GM23338 (cell line): ENCODE measurements around the gene ERC2.

ENCODE experiments used
- CREB1 ChIP-seq: fragments of 250-450 bp; sonication (Bioruptor Pico); IDR thresholded peaks from 2 replicates; pipeline ENCODE4 v1.5.0; 2020; ENCODE audit warnings: low read depth, mild to moderate bottlenecking, moderate library complexity
- EZH2 ChIP-seq: fragments of 200-600 bp; sonication (generic); IDR thresholded peaks from one replicate; pipeline ENCODE4 v1.8.0; 2017; ENCODE audit warnings: antibody characterized with exemption, mild to moderate bottlenecking, low read depth; ENCODE audit not compliant: unreplicated experiment
- EZH2phosphoT487 ChIP-seq: fragments of 200-600 bp; sonication (generic); IDR thresholded peaks from one replicate; pipeline ENCODE4 v1.8.1; 2018; ENCODE audit warnings: antibody characterized with exemption; ENCODE audit not compliant: unreplicated experiment
- JUNB ChIP-seq: IDR thresholded peaks from one replicate; pipeline ENCODE4 v1.6.1; 2016; ENCODE audit warnings: antibody characterized with exemption; ENCODE audit not compliant: unreplicated experiment
- NANOG ChIP-seq: IDR thresholded peaks from 2 replicates; pipeline ENCODE4 v1.6.1; 2016; ENCODE audit warnings: antibody characterized with exemption, borderline replicate concordance
- POLR2AphosphoS5 ChIP-seq: IDR thresholded peaks from 2 replicates; pipeline ENCODE4 v1.6.1; 2016; ENCODE audit warnings: antibody characterized with exemption, low read depth
- STAT1 ChIP-seq: IDR thresholded peaks from one replicate; pipeline ENCODE4 v1.6.1; 2016; ENCODE audit warnings: antibody characterized with exemption; ENCODE audit not compliant: unreplicated experiment
- ZNF331 ChIP-seq: fragments of 250-450 bp; sonication (Bioruptor Pico); IDR thresholded peaks from 2 replicates; pipeline ENCODE4 v1.5.0; 2020; ENCODE audit warnings: low read depth, mild to moderate bottlenecking, moderate library complexity
- TF ChIP-seq, protein P1 (sequence below), 2 experiments: fragments of 200-600 bp in 1 of 2; sonication (generic) in 1 of 2; conservative IDR thresholded peaks; 2 replicates each; pipeline versions ENCODE4 v1.5.1 to v1.6.1; 2016 to 2017; ENCODE audit warnings: antibody characterized with exemption in 2 of 2, low read depth in 2 of 2, mild to moderate bottlenecking in 2 of 2, moderate library complexity in 1 of 2
- TF ChIP-seq, protein P2 (sequence below): IDR thresholded peaks from one replicate; pipeline ENCODE4 v1.6.1; 2018; ENCODE audit warnings: antibody characterized with exemption; ENCODE audit not compliant: unreplicated experiment
- TF ChIP-seq, protein P3 (sequence below): IDR thresholded peaks from 2 replicates; pipeline ENCODE4 v1.6.1; 2016; ENCODE audit warnings: antibody characterized with exemption
- TF ChIP-seq, protein P4 (sequence below): fragments of 250-450 bp; sonication (Bioruptor Pico); IDR thresholded peaks from 2 replicates; pipeline ENCODE4 v1.5.0; 2020; ENCODE audit warnings: mild to moderate bottlenecking, moderate library complexity

DNA sequence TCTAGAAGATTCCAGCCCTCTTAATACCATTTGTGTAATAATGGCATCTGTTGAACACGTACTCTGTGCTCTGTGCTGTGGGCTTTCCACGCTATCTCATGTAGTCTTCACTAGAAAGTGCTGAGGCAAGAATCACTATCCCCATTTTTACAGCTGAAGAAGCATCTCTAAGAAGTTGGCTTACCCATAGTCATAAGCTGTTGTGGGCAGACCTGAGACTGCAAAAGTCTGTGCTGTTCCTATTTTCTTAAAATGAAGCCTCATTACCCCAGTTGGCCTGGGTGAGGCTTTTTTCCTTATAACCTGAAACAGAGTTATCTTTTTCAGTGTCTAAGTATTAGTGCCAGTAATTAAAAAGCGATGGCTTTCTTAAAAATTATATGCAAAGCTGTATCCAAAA, 58.5 kb downstream of the ERC2 start:
- TF ChIP-seq POLR2AphosphoS5 (no peak), EZH2phosphoT487 (no peak), EZH2 (no peak), NANOG (no peak), CREB1 (CRISPR knock-in tag) (no peak), JUNB (no peak), ZNF331 (CRISPR knock-in tag) (no peak), STAT1 (no peak)
- TF ChIP-seq, protein P1, sequence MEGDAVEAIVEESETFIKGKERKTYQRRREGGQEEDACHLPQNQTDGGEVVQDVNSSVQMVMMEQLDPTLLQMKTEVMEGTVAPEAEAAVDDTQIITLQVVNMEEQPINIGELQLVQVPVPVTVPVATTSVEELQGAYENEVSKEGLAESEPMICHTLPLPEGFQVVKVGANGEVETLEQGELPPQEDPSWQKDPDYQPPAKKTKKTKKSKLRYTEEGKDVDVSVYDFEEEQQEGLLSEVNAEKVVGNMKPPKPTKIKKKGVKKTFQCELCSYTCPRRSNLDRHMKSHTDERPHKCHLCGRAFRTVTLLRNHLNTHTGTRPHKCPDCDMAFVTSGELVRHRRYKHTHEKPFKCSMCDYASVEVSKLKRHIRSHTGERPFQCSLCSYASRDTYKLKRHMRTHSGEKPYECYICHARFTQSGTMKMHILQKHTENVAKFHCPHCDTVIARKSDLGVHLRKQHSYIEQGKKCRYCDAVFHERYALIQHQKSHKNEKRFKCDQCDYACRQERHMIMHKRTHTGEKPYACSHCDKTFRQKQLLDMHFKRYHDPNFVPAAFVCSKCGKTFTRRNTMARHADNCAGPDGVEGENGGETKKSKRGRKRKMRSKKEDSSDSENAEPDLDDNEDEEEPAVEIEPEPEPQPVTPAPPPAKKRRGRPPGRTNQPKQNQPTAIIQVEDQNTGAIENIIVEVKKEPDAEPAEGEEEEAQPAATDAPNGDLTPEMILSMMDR (conservative IDR thresholded peaks at IDR 0.05; ENCODE audit: low read depth in 2 of 2): no peak
- TF ChIP-seq, protein P2, sequence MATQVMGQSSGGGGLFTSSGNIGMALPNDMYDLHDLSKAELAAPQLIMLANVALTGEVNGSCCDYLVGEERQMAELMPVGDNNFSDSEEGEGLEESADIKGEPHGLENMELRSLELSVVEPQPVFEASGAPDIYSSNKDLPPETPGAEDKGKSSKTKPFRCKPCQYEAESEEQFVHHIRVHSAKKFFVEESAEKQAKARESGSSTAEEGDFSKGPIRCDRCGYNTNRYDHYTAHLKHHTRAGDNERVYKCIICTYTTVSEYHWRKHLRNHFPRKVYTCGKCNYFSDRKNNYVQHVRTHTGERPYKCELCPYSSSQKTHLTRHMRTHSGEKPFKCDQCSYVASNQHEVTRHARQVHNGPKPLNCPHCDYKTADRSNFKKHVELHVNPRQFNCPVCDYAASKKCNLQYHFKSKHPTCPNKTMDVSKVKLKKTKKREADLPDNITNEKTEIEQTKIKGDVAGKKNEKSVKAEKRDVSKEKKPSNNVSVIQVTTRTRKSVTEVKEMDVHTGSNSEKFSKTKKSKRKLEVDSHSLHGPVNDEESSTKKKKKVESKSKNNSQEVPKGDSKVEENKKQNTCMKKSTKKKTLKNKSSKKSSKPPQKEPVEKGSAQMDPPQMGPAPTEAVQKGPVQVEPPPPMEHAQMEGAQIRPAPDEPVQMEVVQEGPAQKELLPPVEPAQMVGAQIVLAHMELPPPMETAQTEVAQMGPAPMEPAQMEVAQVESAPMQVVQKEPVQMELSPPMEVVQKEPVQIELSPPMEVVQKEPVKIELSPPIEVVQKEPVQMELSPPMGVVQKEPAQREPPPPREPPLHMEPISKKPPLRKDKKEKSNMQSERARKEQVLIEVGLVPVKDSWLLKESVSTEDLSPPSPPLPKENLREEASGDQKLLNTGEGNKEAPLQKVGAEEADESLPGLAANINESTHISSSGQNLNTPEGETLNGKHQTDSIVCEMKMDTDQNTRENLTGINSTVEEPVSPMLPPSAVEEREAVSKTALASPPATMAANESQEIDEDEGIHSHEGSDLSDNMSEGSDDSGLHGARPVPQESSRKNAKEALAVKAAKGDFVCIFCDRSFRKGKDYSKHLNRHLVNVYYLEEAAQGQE: no peak
- TF ChIP-seq, protein P3, sequence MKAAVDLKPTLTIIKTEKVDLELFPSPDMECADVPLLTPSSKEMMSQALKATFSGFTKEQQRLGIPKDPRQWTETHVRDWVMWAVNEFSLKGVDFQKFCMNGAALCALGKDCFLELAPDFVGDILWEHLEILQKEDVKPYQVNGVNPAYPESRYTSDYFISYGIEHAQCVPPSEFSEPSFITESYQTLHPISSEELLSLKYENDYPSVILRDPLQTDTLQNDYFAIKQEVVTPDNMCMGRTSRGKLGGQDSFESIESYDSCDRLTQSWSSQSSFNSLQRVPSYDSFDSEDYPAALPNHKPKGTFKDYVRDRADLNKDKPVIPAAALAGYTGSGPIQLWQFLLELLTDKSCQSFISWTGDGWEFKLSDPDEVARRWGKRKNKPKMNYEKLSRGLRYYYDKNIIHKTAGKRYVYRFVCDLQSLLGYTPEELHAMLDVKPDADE: no peak
- TF ChIP-seq, protein P4, sequence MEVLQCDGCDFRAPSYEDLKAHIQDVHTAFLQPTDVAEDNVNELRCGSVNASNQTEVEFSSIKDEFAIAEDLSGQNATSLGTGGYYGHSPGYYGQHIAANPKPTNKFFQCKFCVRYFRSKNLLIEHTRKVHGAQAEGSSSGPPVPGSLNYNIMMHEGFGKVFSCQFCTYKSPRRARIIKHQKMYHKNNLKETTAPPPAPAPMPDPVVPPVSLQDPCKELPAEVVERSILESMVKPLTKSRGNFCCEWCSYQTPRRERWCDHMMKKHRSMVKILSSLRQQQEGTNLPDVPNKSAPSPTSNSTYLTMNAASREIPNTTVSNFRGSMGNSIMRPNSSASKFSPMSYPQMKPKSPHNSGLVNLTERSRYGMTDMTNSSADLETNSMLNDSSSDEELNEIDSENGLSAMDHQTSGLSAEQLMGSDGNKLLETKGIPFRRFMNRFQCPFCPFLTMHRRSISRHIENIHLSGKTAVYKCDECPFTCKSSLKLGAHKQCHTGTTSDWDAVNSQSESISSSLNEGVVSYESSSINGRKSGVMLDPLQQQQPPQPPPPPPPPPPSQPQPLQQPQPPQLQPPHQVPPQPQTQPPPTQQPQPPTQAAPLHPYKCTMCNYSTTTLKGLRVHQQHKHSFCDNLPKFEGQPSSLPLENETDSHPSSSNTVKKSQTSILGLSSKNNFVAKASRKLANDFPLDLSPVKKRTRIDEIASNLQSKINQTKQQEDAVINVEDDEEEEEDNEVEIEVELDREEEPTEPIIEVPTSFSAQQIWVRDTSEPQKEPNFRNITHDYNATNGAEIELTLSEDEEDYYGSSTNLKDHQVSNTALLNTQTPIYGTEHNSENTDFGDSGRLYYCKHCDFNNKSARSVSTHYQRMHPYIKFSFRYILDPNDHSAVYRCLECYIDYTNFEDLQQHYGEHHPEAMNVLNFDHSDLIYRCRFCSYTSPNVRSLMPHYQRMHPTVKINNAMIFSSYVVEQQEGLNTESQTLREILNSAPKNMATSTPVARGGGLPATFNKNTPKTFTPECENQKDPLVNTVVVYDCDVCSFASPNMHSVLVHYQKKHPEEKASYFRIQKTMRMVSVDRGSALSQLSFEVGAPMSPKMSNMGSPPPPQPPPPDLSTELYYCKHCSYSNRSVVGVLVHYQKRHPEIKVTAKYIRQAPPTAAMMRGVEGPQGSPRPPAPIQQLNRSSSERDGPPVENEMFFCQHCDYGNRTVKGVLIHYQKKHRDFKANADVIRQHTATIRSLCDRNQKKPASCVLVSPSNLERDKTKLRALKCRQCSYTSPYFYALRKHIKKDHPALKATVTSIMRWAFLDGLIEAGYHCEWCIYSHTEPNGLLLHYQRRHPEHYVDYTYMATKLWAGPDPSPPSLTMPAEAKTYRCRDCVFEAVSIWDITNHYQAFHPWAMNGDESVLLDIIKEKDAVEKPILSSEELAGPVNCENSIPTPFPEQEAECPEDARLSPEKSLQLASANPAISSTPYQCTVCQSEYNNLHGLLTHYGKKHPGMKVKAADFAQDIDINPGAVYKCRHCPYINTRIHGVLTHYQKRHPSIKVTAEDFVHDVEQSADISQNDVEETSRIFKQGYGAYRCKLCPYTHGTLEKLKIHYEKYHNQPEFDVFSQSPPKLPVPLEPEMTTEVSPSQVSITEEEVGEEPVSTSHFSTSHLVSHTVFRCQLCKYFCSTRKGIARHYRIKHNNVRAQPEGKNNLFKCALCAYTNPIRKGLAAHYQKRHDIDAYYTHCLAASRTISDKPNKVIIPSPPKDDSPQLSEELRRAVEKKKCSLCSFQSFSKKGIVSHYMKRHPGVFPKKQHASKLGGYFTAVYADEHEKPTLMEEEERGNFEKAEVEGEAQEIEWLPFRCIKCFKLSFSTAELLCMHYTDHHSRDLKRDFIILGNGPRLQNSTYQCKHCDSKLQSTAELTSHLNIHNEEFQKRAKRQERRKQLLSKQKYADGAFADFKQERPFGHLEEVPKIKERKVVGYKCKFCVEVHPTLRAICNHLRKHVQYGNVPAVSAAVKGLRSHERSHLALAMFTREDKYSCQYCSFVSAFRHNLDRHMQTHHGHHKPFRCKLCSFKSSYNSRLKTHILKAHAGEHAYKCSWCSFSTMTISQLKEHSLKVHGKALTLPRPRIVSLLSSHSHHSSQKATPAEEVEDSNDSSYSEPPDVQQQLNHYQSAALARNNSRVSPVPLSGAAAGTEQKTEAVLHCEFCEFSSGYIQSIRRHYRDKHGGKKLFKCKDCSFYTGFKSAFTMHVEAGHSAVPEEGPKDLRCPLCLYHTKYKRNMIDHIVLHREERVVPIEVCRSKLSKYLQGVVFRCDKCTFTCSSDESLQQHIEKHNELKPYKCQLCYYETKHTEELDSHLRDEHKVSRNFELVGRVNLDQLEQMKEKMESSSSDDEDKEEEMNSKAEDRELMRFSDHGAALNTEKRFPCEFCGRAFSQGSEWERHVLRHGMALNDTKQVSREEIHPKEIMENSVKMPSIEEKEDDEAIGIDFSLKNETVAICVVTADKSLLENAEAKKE (CRISPR knock-in tag): no peak
